ENCODE measurements around the gene THADA. TPM values are rescaled to one million over a fixed set of nuclear protein-coding genes. Genes with fewer than 3 reads are reported as not detected.

The THADA gene
- total and polyA plus RNA-seq, 8 donors = 32.9 to 42.7 (median 37.2) TPM

DNA sequence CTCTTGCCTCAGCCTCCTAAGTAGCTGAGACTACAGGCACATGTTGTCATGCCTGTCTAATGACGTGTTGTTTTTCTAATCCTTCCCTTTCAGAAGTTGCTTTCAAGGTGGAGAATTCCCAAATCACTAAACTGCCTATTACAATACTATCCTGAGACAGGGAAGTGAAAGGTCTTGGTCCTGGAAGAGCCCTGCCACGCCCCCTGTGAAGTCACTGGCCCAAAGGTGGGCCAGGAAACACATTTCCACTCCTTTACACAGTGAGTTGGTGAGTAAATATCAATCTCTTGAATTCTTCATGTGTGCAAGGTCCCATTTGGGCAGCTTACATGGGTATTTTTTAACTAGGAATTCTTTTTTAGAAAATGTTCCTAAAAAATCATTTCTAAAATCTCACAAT, 150.1 kb downstream of the THADA start:
- no peak overlapping the region for H3K4me3 ChIP-seq
- no peaks in the 10 kb centered on the region for H3K27me3 ChIP-seq
- DNase-seq (no peak), ATAC-seq (no peak)
- peaks cover 0 to 6% of the 10 kb centered on the region in 2 donors for H3K4me1 ChIP-seq
- intact Hi-C loops (cut with DNase I) = no loop called here
- TF ChIP-seq, protein P1, sequence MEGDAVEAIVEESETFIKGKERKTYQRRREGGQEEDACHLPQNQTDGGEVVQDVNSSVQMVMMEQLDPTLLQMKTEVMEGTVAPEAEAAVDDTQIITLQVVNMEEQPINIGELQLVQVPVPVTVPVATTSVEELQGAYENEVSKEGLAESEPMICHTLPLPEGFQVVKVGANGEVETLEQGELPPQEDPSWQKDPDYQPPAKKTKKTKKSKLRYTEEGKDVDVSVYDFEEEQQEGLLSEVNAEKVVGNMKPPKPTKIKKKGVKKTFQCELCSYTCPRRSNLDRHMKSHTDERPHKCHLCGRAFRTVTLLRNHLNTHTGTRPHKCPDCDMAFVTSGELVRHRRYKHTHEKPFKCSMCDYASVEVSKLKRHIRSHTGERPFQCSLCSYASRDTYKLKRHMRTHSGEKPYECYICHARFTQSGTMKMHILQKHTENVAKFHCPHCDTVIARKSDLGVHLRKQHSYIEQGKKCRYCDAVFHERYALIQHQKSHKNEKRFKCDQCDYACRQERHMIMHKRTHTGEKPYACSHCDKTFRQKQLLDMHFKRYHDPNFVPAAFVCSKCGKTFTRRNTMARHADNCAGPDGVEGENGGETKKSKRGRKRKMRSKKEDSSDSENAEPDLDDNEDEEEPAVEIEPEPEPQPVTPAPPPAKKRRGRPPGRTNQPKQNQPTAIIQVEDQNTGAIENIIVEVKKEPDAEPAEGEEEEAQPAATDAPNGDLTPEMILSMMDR (IDR thresholded peaks at IDR 0.05) = no peak
- no peaks in the 10 kb centered on the region for H3K9me3 ChIP-seq
- peaks cover 0 to 4% of the 10 kb centered on the region in 2 donors for H3K36me3 ChIP-seq
- H3K27ac ChIP-seq = no peak overlapping the region

DNA sequence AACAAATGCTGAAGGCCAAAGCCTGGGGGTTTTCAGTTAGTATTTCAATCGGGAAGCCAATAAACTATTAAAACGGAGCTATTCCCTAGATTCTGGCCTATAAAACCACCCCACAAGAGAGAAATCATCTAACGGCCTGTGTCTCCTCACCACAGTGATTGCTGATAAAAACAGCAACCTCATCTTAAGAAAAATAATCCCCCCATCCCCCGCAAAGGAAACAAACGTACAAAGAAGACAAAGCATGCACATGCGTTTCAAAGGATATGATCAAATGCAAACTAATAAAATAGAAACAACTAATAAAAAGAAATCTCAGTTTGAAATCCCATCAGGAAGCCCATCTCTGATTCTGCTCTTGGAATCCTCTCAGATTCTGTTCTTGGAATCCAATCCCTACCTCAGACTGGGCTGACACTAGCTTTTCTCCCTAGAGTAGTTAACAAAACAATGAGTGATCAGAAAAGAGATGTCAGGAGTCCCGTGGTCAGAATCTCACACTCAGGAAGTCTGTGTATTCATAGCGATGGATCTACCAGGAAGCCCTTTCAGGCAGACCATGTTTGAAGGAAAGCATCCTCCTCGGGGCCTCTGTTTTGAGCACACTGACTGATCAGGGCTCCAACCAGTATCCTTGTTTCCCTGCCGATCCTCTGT, 150.7 kb downstream of the THADA start:
- intact Hi-C loops (cut with DNase I) = no loop called here
- DNase-seq (no peak), ATAC-seq (no peak)
- Histone ChIP-seq H3K4me3 (no peak overlapping the region), H3K36me3 (peaks cover 0 to 4% of the 10 kb centered on the region in 2 donors), H3K27ac (no peak overlapping the region), H3K27me3 (no peaks in the 10 kb centered on the region), H3K9me3 (no peaks in the 10 kb centered on the region), H3K4me1 (peaks cover 0 to 6% of the 10 kb centered on the region in 2 donors)
- TF ChIP-seq, protein P1 (IDR thresholded peaks at IDR 0.05) = no peak

DNA sequence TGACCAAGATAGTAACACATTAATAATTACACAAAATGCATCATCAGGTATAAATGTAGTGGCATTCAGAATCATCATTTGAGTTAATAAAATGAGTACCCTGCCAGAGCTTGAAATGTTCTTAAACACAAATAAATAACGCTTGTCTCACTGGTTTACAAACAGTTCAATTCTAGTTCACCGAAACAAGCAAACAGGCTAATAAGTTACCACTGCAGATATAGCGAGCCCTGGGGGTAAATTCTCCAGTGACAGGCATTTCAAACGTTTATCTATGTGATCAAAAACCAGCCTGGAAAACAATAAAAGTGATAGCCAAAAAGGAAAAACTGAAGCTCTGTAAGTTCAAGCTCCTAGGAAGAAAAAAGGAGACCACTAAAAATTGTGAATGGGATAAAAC, 152.6 kb downstream of the THADA start:
- H3K4me3 ChIP-seq = no peak overlapping the region
- intact Hi-C loops (cut with DNase I) = no loop called here
- no peaks in the 10 kb centered on the region for H3K9me3 ChIP-seq
- DNase-seq (no peak), ATAC-seq (no peak)
- H3K27me3 ChIP-seq = no peaks in the 10 kb centered on the region
- no peak overlapping the region for H3K27ac ChIP-seq
- TF ChIP-seq, protein P1 (IDR thresholded peaks at IDR 0.05) = no peak
- H3K4me1 ChIP-seq = peaks cover 0 to 8% of the 10 kb centered on the region in 2 donors
- peaks cover 0 to 4% of the 10 kb centered on the region in 2 donors for H3K36me3 ChIP-seq

DNA sequence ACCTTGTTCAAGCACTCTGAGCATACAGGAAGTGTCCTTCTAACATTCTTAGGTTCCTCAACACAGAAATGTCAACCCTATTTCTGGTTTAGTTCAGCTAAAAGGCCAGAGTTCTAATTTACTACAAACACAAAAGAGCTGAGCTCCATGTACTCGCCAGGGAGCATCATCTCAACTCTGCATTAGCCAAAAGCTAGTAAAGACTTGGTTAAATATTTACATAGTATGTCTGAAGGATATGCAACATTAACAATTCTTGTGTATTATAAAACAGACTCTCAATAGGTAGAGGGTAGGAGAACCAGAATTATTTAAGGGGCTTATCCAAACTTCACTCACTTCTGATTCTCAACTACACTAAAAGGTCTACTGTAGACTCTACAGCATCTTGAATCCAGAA, 154.6 kb downstream of the THADA start:
- intact Hi-C loops (cut with DNase I) = no loop called here
- no peak overlapping the region for H3K4me3 ChIP-seq
- TF ChIP-seq, protein P1 (IDR thresholded peaks at IDR 0.05) = no peak

DNA sequence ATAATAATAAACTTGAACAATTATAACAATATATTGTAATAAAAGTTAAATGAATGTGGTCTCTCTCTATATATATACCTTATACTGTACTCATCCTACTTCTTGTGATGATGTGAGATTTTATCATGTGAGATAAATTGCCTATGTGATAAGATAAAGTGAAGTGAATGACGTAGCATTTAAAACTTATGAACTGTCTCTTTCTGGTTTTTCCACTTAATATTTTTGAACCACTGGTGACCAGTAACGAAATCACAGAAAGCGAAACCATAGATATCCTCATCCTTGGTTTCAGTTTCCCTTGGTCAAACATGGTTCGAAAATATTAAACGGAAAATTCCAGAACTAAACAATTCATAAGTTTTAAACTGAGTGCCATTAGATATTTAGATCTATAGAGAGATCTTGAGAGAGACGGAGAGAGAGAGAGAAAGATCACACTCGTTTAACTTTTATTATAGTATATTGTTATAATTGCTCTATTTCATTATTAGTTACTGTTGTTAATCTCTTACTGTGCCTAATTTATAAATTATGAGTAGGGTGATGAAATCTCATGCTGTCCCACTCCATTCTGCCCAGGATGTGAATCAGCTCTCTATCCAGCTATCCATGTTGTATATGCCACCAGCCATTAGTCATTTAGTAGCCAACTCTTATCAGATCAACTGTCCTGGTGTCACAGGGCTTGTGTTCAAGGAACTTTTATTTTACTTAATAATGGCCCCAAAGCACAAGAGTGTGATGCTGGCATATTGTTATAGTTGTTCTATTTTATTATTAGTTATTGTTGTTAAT, 156.8 kb downstream of the THADA start:
- ATAC-seq = peak; percentile 13
- TF ChIP-seq, protein P1 (IDR thresholded peaks at IDR 0.05) = no peak
- Histone ChIP-seq H3K4me3 (no peak overlapping the region), H3K9me3 (no peaks in the 10 kb centered on the region), H3K4me1 (peaks cover 0 to 8% of the 10 kb centered on the region in 2 donors), H3K27ac (peak overlapping the region in 1 of 2 donors; percentile 50), H3K27me3 (no peaks in the 10 kb centered on the region), H3K36me3 (peaks cover 0 to 6% of the 10 kb centered on the region in 2 donors)
- no peak for DNase-seq
- intact Hi-C loops (cut with DNase I) = no loop called here

More for the DNA sequence above, 154.6 kb downstream of the THADA start:
- peaks cover 0 to 8% of the 10 kb centered on the region in 2 donors for H3K4me1 ChIP-seq
- H3K9me3 ChIP-seq = no peaks in the 10 kb centered on the region
- no peaks in the 10 kb centered on the region for H3K27me3 ChIP-seq
- peaks cover 0 to under 1% of the 10 kb centered on the region in 2 donors for H3K36me3 ChIP-seq
- ATAC-seq = no peak
- no peak for DNase-seq
- H3K27ac ChIP-seq = no peak overlapping the region
